ENCODE measurements around the gene GPC5.

GRCh38 chr13:92913840-92914239, 1515.4 kb downstream of the GPC5 start:
- TF ChIP-seq CTCF (IDR thresholded peaks at IDR 0.05 in 2 of 3, conservative IDR thresholded peaks at IDR 0.05 in 1 of 3; ENCODE audit: insufficient read depth in 2 of 3, low read depth in 1 of 3, low read length in 3 of 3), result no peak
- TF ChIP-seq EZH2 (IDR thresholded peaks at IDR 0.05; ENCODE audit: borderline replicate concordance, low read depth, low read length), result no peak
